Panc1 (cell line): ENCODE data around the gene CTSL.

Source experiments
- POLR2AphosphoS5 ChIP-seq: IDR thresholded peaks from 2 replicates; pipeline ENCODE4 v1.6.1; 2012; ENCODE audit warnings: mild to moderate bottlenecking, low read depth, low read length, moderate library complexity
- SIN3A ChIP-seq: IDR thresholded peaks from 2 replicates; pipeline ENCODE4 v1.6.1; 2012; ENCODE audit warnings: low read depth, mild to moderate bottlenecking, low read length, moderate library complexity, borderline replicate concordance; ENCODE audit not compliant: insufficient read depth
- TCF7L2 ChIP-seq: IDR thresholded peaks from 2 replicates; pipeline ENCODE4 v1.6.1; 2011; ENCODE audit warnings: mild to moderate bottlenecking, low read depth, low read length, inconsistent platforms
- TF ChIP-seq, protein P1 (sequence below): fragments of 450-650 bp; IDR thresholded peaks from 2 replicates; pipeline ENCODE4 v1.5.1; 2017; ENCODE audit warnings: mild to moderate bottlenecking
- TF ChIP-seq, protein P2 (sequence below), 2 experiments: IDR thresholded peaks; 2 replicates each; pipeline ENCODE4 v1.6.1; 2011 to 2012; ENCODE audit warnings: low read depth in 2 of 2, control low read depth in 1 of 2, low read length in 1 of 2, mild to moderate bottlenecking in 1 of 2, moderate library complexity in 1 of 2; ENCODE audit not compliant: insufficient read depth in 1 of 2

DNA sequence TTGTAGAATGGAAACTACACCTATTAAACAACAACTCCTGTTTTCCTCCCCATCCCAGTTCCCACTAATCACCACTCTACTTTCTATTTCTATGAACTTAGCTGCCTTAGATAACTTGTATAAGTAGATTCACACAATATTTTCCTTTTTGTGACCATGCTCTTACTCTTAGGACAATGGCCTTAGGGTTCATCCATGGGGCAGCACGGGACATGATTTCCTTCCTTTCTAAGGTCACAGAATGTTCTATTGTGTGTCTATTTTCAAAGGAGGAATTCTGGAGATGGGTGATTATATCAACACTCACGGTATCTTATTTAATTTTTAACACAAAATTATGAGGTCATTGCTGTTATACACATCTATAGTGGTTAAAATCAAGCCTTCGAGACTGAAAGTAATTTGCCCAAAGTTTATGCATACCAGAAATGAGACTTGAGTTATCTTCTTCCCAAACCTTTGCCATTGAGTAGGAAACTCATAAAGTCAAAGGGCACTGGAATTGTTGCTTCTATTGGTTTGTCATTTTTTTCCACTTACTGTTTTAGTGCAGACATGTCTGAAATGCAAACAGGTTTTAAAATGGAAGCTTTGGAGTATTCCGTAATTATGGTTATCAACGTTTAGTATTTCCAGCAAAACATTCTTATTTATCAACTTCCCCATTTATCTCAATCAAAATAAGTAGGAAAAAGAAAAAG, 23.6 kb downstream of the CTSL start:
- TF ChIP-seq TCF7L2 (no peak), SIN3A (no peak), POLR2AphosphoS5 (no peak)
- TF ChIP-seq, protein P1, sequence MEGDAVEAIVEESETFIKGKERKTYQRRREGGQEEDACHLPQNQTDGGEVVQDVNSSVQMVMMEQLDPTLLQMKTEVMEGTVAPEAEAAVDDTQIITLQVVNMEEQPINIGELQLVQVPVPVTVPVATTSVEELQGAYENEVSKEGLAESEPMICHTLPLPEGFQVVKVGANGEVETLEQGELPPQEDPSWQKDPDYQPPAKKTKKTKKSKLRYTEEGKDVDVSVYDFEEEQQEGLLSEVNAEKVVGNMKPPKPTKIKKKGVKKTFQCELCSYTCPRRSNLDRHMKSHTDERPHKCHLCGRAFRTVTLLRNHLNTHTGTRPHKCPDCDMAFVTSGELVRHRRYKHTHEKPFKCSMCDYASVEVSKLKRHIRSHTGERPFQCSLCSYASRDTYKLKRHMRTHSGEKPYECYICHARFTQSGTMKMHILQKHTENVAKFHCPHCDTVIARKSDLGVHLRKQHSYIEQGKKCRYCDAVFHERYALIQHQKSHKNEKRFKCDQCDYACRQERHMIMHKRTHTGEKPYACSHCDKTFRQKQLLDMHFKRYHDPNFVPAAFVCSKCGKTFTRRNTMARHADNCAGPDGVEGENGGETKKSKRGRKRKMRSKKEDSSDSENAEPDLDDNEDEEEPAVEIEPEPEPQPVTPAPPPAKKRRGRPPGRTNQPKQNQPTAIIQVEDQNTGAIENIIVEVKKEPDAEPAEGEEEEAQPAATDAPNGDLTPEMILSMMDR: no peak
- TF ChIP-seq, protein P2, sequence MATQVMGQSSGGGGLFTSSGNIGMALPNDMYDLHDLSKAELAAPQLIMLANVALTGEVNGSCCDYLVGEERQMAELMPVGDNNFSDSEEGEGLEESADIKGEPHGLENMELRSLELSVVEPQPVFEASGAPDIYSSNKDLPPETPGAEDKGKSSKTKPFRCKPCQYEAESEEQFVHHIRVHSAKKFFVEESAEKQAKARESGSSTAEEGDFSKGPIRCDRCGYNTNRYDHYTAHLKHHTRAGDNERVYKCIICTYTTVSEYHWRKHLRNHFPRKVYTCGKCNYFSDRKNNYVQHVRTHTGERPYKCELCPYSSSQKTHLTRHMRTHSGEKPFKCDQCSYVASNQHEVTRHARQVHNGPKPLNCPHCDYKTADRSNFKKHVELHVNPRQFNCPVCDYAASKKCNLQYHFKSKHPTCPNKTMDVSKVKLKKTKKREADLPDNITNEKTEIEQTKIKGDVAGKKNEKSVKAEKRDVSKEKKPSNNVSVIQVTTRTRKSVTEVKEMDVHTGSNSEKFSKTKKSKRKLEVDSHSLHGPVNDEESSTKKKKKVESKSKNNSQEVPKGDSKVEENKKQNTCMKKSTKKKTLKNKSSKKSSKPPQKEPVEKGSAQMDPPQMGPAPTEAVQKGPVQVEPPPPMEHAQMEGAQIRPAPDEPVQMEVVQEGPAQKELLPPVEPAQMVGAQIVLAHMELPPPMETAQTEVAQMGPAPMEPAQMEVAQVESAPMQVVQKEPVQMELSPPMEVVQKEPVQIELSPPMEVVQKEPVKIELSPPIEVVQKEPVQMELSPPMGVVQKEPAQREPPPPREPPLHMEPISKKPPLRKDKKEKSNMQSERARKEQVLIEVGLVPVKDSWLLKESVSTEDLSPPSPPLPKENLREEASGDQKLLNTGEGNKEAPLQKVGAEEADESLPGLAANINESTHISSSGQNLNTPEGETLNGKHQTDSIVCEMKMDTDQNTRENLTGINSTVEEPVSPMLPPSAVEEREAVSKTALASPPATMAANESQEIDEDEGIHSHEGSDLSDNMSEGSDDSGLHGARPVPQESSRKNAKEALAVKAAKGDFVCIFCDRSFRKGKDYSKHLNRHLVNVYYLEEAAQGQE (IDR thresholded peaks at IDR 0.05; ENCODE audit: insufficient read depth in 1 of 2, low read depth in 2 of 2, low read length in 1 of 2): no peak
